ENCODE data around the gene LDLR.

Gene LDLR

DNA sequence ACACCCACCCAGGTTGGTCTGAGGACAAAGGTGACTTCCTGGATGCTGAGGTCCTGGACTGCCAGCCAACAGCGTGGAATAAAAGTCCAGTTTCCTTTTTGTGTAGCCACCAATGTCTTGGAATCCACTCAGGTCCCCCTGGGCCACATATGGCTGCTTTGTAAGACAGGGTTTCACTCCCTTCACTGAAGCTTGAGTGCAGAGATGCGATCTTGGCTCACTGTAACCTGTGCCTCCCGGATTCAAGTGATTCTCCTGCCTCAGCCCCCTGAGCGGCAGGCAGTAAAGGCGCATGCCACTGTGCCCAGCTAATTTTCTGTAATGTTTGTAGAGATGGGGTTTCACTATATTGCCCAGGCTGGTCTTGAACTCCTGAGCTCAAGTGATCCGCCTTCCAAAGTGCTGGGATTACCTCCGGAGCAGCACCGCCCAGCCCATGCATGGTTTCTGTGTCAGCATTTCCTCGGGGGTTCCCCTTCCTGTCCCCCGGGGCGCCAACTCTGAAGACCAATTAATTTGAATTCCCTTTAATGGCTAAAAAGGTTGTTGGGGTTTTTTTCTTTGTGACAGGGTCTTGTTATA lies 90.5 kb downstream of the LDLR start:
- no peak for TF ChIP-seq GATA3 (IDR thresholded peaks at IDR 0.05; ENCODE audit: low read depth, low read length)
- TF ChIP-seq GATA2 (IDR thresholded peaks at IDR 0.05; ENCODE audit: low read depth, low read length): no peak

DNA sequence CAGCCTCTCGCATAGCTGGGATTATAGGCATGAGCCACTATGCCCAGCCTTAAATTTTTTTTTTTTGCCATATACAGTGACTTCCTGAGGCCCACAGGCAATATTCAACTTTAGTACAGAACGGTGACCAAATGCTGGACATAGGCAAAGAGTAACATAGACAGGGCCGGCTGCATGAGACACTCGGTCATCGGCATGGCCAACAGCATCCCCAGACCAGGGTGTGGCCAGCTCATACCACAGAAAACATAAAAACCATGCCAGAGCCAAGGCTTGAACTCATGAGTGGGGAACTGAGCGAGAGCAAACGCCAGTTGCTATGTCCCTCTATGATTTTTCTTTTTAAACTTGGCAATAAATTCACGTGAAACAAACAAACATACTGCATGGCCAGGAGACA lies 91.1 kb downstream of the LDLR start:
- TF ChIP-seq GATA2 (IDR thresholded peaks at IDR 0.05; ENCODE audit: low read depth, low read length): no peak
- TF ChIP-seq GATA3 (IDR thresholded peaks at IDR 0.05; ENCODE audit: low read depth, low read length): no peak

- TF ChIP-seq GATA2 (IDR thresholded peaks at IDR 0.05; ENCODE audit: low read depth, low read length) (no peak), GATA3 (IDR thresholded peaks at IDR 0.05; ENCODE audit: low read depth, low read length) (no peak)
Observed at GRCh38 chr19:11181488-11181887, 92.2 kb downstream of the LDLR start.

All from SH-SY5Y (cell line).